ENCODE measurements around the gene PDE10A.
"Not testable (repeated sequence)": the region's sequence is repeated elsewhere in the genome, so short reads cannot be mapped to it uniquely, and the experiment has no call there.

PDE10A gene

DNA sequence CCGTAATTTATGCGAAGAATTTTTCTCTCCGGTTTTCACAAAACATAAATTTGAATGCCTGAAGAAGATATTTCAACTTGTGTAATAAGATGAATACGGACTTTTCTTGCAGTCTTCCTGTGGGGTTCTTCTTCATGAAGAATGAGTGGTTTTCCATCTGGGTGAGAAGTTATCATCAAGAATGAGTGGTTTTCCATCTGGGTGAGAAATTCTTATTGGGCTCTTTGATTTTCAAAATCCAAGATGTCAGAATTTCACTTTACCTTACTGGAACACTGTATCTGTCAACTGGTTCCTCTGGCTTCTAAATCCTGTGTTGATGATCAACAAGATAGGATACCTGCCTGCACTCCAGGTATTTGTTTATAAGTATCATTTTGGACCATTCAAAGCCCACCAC, 193.6 kb downstream of the PDE10A start:
- no peak overlapping the region for H3K4me3 ChIP-seq (ENCODE audit: low read depth, low read length)
- TF ChIP-seq, protein P1, sequence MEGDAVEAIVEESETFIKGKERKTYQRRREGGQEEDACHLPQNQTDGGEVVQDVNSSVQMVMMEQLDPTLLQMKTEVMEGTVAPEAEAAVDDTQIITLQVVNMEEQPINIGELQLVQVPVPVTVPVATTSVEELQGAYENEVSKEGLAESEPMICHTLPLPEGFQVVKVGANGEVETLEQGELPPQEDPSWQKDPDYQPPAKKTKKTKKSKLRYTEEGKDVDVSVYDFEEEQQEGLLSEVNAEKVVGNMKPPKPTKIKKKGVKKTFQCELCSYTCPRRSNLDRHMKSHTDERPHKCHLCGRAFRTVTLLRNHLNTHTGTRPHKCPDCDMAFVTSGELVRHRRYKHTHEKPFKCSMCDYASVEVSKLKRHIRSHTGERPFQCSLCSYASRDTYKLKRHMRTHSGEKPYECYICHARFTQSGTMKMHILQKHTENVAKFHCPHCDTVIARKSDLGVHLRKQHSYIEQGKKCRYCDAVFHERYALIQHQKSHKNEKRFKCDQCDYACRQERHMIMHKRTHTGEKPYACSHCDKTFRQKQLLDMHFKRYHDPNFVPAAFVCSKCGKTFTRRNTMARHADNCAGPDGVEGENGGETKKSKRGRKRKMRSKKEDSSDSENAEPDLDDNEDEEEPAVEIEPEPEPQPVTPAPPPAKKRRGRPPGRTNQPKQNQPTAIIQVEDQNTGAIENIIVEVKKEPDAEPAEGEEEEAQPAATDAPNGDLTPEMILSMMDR (IDR thresholded peaks at IDR 0.05; ENCODE audit: control insufficient read depth, extremely low read depth, insufficient read depth), result no peak
- peak; percentile 13 for DNase-seq (ENCODE audit: low read depth)

DNA sequence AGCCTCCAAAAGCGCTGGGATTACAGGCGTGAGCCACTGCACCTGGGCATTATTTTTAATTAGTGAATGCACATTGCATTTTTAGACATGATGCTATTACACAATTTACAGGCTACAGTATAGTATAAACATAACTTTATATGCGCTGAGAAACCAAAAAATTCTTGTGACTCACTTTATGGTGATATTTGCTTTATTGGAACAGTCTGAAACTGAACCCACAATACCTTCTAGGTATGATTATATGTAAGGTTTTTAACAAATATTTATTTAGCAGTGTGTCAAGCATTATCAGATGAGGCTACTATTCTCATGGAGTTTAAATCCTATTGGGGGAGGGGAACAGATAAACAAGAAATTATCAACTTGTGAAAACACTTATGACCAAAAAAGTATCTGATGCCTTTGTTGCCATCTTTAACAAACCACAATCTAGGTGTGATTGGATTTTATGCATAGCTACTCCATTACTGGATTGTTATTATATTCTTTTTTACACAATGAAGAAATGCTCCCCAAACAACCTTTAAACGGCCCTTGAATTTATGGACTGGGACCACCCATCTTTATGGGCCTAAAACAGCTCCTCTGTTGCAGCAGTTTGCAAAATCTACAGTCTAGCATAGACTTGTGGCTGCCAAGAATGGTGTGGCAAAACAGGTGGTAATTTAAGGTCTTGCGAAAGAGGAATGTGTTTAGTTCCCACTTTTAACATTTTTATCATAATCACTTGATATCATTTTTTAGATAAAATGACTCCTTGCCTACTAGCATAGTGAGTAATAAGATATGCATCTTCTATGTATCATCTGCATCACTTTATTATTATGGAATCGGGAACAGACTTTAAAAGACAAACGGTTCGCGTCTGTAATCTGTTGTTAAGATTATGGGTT, 194.5 kb downstream of the PDE10A start:
- TF ChIP-seq, protein P1 (IDR thresholded peaks at IDR 0.05; ENCODE audit: control insufficient read depth, extremely low read depth, insufficient read depth), result no peak
- DNase-seq (ENCODE audit: low read depth), result peak; percentile 94
- H3K4me3 ChIP-seq (ENCODE audit: low read depth, low read length), result no peak overlapping the region

DNA sequence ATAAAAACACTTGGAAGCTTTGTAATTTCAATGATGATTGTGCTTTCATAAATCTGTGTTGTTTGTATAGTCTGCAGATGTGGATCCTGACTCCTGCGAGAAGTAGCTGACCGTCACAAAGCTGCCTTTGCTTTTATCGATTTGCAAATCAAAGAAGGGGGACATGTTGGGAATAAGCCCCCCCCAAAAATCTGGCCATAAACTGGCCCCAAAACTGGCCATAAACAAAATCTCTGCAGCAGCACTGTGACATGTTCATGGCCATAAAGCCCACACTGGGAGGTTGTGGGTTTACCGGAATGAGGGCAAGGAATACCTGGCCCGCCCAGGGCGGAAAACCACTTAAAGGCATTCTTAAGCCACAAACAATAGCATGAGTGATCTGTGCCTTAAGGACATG, 199.5 kb downstream of the PDE10A start:
- not testable (repeated sequence) for H3K4me3 ChIP-seq (ENCODE audit: low read depth, low read length); DNase-seq (ENCODE audit: low read depth)

DNA sequence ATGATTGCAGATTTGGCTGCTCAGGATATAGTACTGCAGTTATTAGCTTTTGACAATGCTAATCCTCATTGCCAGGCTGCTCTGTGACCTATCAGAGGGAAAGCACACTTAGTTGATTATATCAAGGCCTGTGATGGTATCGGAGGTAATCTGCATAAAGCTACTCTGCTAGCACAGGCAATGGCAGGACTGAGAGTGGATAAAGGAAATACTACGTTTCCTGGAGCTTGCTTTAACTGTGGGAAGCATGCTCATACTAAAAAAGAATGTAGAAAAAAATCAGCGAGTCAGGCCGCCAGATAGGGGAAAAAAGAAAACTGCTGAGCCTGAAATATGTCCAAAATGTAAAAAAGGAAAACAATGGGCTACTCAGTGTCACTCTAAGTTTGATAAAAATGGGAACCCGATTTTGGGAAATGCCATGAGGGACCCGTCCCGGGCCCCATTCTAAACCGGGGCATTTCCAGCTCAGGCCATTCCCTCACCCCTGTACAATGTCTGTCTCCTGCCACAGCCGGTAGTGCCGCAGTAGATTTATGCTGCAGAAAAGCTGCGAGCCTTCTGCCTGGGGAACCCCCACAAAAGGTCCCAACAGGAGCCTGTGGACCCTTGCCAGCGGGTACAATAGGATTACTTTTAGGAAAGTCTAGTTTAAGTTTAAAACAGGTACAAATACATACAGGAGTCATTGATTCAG, 203.3 kb downstream of the PDE10A start:
- H3K4me3 ChIP-seq (ENCODE audit: low read depth, low read length); DNase-seq (ENCODE audit: low read depth): not testable (repeated sequence)

DNA sequence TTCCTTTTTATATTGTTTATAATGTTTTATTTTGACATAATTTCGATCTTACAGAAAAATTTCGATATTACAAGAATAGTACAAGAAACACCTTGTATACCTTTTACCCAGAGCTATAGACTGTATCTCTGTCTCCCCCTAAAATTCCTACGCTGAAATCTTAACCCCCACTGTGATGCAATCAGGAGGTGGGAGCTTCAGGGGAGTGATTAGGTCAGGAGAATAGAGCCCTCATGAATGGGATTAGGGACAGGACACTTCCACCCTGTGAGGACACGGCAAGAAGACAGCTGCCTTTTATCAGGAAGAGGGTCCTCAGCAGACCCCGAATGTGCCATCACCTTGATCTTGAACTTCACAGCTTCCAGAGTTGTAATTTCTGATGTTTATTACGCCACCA, 204.9 kb downstream of the PDE10A start:
- H3K4me3 ChIP-seq (ENCODE audit: low read depth, low read length), result no peak overlapping the region
- TF ChIP-seq, protein P1 (IDR thresholded peaks at IDR 0.05; ENCODE audit: control insufficient read depth, extremely low read depth, insufficient read depth), result no peak
- DNase-seq (ENCODE audit: low read depth), result no peak

DNA sequence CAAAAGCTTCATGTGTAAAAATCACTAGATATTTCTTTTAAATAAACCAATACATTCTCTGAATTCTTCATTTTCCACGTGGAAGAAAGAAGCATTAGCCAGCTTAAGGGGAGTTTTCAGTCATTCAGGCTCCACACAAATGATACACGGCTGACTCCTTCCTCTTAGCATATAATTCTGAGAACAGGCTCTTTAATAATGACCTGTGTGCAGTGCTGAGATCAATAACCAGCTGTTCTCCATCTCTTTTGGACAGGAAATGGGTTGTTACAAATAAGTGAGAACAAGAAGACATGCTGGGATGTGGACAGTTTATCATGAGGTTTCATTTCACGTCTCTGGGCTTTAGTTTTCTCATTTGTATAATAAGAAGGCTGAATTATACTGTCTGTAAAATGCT, 206.8 kb downstream of the PDE10A start:
- TF ChIP-seq, protein P1 (IDR thresholded peaks at IDR 0.05; ENCODE audit: control insufficient read depth, extremely low read depth, insufficient read depth), result no peak
- no peak for DNase-seq (ENCODE audit: low read depth)
- no peak overlapping the region for H3K4me3 ChIP-seq (ENCODE audit: low read depth, low read length)

DNA sequence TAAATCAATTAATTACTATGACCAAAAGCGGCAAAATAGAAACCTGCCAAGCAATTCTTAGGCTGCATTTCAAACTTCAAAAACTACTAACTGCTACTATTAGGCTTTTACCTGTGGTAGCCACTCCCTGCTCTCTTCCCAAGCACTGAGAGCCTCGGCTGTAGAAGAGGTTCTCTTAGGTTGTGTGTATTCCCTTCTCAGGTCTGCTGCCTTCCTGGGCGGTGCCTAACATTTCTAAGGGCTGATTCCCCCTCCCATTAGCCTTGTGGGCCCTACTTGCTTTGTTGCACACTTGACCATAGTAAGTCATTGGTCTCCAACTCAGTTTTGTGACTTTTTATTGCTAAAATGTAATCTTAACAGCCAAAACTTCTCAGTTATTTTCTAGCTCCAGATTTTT, 207.6 kb downstream of the PDE10A start:
- no peak for DNase-seq (ENCODE audit: low read depth)
- TF ChIP-seq, protein P1 (IDR thresholded peaks at IDR 0.05; ENCODE audit: control insufficient read depth, extremely low read depth, insufficient read depth), result no peak
- no peak overlapping the region for H3K4me3 ChIP-seq (ENCODE audit: low read depth, low read length)

DNA sequence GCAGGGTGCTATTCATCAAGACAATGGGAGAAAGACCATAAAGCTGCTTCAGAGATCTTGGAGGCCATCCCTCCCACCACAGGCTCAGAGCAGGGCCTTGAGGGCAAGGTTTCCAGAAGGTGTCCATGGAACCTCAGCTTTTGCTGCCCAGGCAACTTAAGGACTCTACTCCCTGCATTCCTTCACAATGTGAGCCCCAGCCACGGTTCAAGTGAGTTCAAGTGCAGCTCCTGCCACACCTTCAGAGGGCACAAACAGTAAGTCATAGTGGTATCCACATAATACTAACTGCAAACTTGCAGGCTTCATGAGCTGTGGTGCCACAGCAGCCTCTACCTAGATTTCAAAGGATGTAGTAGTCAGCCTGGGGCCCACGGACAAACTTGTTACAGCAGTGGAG, 209.6 kb downstream of the PDE10A start:
- H3K4me3 ChIP-seq (ENCODE audit: low read depth, low read length), result no peak overlapping the region
- TF ChIP-seq, protein P1 (IDR thresholded peaks at IDR 0.05; ENCODE audit: control insufficient read depth, extremely low read depth, insufficient read depth), result no peak
- DNase-seq (ENCODE audit: low read depth), result no peak

Data from LNCaP clone FGC (cell line).